Smooth muscle cell (in vitro differentiated cells): ENCODE measurements around the gene CRADD. TPM values are rescaled to one million over a fixed set of nuclear protein-coding genes. Genes with fewer than 3 reads are reported as not detected.
A peak's percentile ranks its signal among the peaks of the same experiment; 100 is the strongest.
"Not testable (repeated sequence)": the region's sequence is repeated elsewhere in the genome, so short reads cannot be mapped to it uniquely, and the experiment has no call there.

ENCODE experiments used
- DNase-seq: peaks from one replicate; lab custom pipeline; 2025; ENCODE audit not compliant: unreplicated experiment; lab: John Stamatoyannopoulos, UW
- H2AFZ ChIP-seq: fragments of 200-600 bp; sonication (generic); 2 replicates; pipeline ENCODE4 v1.6.0; 2016; ENCODE audit warnings: antibody characterized with exemption, low read depth, mild to moderate bottlenecking
- H3F3A ChIP-seq: fragments of 200-600 bp; sonication (generic); 2 replicates; pipeline ENCODE4 v1.6.0; 2017; ENCODE audit warnings: antibody characterized with exemption, low read depth
- H3K27ac ChIP-seq: fragments of 200-600 bp; sonication (generic); 2 replicates; pipeline ENCODE4 v1.5.1; 2016; ENCODE audit warnings: low read depth, mild to moderate bottlenecking
- H3K27me3 ChIP-seq: fragments of 200-600 bp; sonication (generic); 2 replicates; pipeline ENCODE4 v1.6.1; 2016; ENCODE audit warnings: low read depth, mild to moderate bottlenecking
- H3K36me3 ChIP-seq: fragments of 200-600 bp; sonication (generic); 2 replicates; pipeline ENCODE4 v1.5.1; 2016; ENCODE audit warnings: low read depth
- H3K4me1 ChIP-seq: fragments of 200-600 bp; sonication (generic); 2 replicates; pipeline ENCODE4 v1.5.1; 2016; ENCODE audit warnings: low read depth
- H3K4me2 ChIP-seq: fragments of 200-600 bp; sonication (generic); 2 replicates; pipeline ENCODE4 v1.6.0; 2016; ENCODE audit warnings: mild to moderate bottlenecking
- H3K4me3 ChIP-seq: fragments of 200-600 bp; sonication (generic); 2 replicates; pipeline ENCODE4 v1.5.1; 2016; ENCODE audit warnings: mild to moderate bottlenecking
- H3K79me2 ChIP-seq: fragments of 200-600 bp; sonication (generic); 2 replicates; pipeline ENCODE4 v1.6.0; 2016; ENCODE audit warnings: low read depth, mild to moderate bottlenecking
- H3K9ac ChIP-seq: fragments of 200-600 bp; sonication (generic); 2 replicates; pipeline ENCODE4 v1.6.0; 2016; ENCODE audit warnings: low read depth
- H3K9me3 ChIP-seq: fragments of 200-600 bp; sonication (generic); replicated peaks from 2 replicates; pipeline ENCODE4 v1.5.1; 2016; ENCODE audit warnings: low read depth
- H4K20me1 ChIP-seq: fragments of 200-600 bp; sonication (generic); 2 replicates; pipeline ENCODE4 v1.6.0; 2016; ENCODE audit warnings: low read depth
- CTCF ChIP-seq: fragments of 200-600 bp; sonication (generic); IDR thresholded peaks from 2 replicates; pipeline ENCODE4 v1.5.1; 2017; ENCODE audit warnings: borderline replicate concordance, mild to moderate bottlenecking, antibody characterized with exemption; ENCODE audit not compliant: insufficient read depth, poor library complexity, severe bottlenecking
- WGBS: methylation state at CpG from one replicate; pipeline ENCODE4 v1.1.7; 2016; ENCODE audit warnings: low lambda C conversion rate; 5-methylcytosine and 5-hydroxymethylcytosine counted together
- polyA plus RNA-seq: library from polyadenylated mRNA; unstranded; fragments of >200 nt; fragmentation: Nextera tagmentation; extraction: Ambion mirVana; gene quantifications from 2 replicates; pipeline ENCODE4 v1.2.1, GENCODE V29; 2016
- total RNA-seq: library from RNA; depleted of rRNA; stranded (reverse); fragments of >200 nt; gene quantifications from 2 replicates; pipeline ENCODE4 v1.2.3, GENCODE V29; 2014

The CRADD gene
- total and polyA plus RNA-seq, 2 experiments from 2014 or later = 10.7 to 28.6 TPM

- DNase-seq = no peak
- Histone ChIP-seq H3K9me3 (no peaks in the 10 kb centered on the region), H3K27ac (no peak overlapping the region), H3K4me3 (no peak overlapping the region), H2AFZ (no peak overlapping the region), H4K20me1 (no peaks in the 10 kb centered on the region), H3K27me3 (no peaks in the 10 kb centered on the region), H3K36me3 (no peaks in the 10 kb centered on the region), H3K4me1 (no peaks in the 10 kb centered on the region), H3K79me2 (no peaks in the 10 kb centered on the region), H3F3A (no peaks in the 10 kb centered on the region), H3K9ac (no peak overlapping the region), H3K4me2 (no peak overlapping the region)
- no peak for TF ChIP-seq CTCF
- WGBS = 81% methylated on average over 5 of the region's 5 CpGs
Measured at GRCh38 chr12:93884794-93885460, 207.8 kb downstream of the CRADD start.

- not testable (repeated sequence) for H3K27ac ChIP-seq, H3K4me3 ChIP-seq, DNase-seq, H3K4me1 ChIP-seq, H3K9ac ChIP-seq, H2AFZ ChIP-seq, H3K9me3 ChIP-seq, H4K20me1 ChIP-seq, H3K79me2 ChIP-seq, H3K36me3 ChIP-seq, H3F3A ChIP-seq, H3K27me3 ChIP-seq
- H3K4me2 ChIP-seq = peak overlapping the region; percentile 53
- WGBS = 89% methylated on average over 7 of the region's 7 CpGs
Measured at GRCh38 chr12:93885973-93886532, 208.9 kb downstream of the CRADD start.

- no peak for TF ChIP-seq CTCF
- Histone ChIP-seq H3K4me2 (peak overlapping the region; percentile 53), H3K27ac (no peak overlapping the region), H3K4me1 (no peaks in the 10 kb centered on the region), H3K9me3 (no peaks in the 10 kb centered on the region), H4K20me1 (no peaks in the 10 kb centered on the region), H3K4me3 (no peak overlapping the region), H3K36me3 (no peaks in the 10 kb centered on the region), H3K27me3 (no peaks in the 10 kb centered on the region), H3K79me2 (no peaks in the 10 kb centered on the region), H2AFZ (no peak overlapping the region), H3F3A (no peaks in the 10 kb centered on the region), H3K9ac (no peak overlapping the region)
- WGBS = 57% methylated on average over 18 of the region's 18 CpGs
- DNase-seq = no peak
Measured at GRCh38 chr12:93886533-93887511, 209.6 kb downstream of the CRADD start.

GRCh38 chr12:93888964-93889363, 211.8 kb downstream of the CRADD start:
- no peak for TF ChIP-seq CTCF
- DNase-seq = no peak
- Histone ChIP-seq H4K20me1 (no peaks in the 10 kb centered on the region), H3K4me2 (no peak overlapping the region), H3K79me2 (no peaks in the 10 kb centered on the region), H3K4me3 (no peak overlapping the region), H3K4me1 (peaks cover 14% of the 10 kb centered on the region), H2AFZ (no peak overlapping the region), H3K9me3 (no peaks in the 10 kb centered on the region), H3K27me3 (no peaks in the 10 kb centered on the region), H3F3A (no peaks in the 10 kb centered on the region), H3K27ac (no peak overlapping the region), H3K9ac (no peak overlapping the region), H3K36me3 (no peaks in the 10 kb centered on the region)
- 93% methylated on average over 3 of the region's 3 CpGs for WGBS
